GM18951 (cell line): ENCODE measurements around the gene TTLL9.
A peak's percentile ranks its signal among the peaks of the same experiment; 100 is the strongest.

Source experiments
- POLR2A ChIP-seq: IDR thresholded peaks from 4 replicates; pipeline ENCODE4 v1.6.1; 2011; ENCODE audit warnings: mild to moderate bottlenecking; ENCODE audit not compliant: insufficient read length, insufficient read depth; ENCODE audit errors: extremely low read depth
- in situ Hi-C: fragments of 300-500 bp; cut with MboI; formaldehyde crosslinking; loops from one replicate; pipeline ENCODE4 v1.12.0; 2022; ENCODE audit warnings: low sequenced_read_pairs, mixed read lengths, inconsistent platforms; ENCODE audit not compliant: unreplicated experiment

Gene TTLL9

GRCh38 chr20:31864521-31865400 lies 5.7 kb upstream of the TTLL9 start:
- in situ Hi-C loops: no loop called here
- TF ChIP-seq POLR2A: no peak

- no peak for TF ChIP-seq POLR2A
- in situ Hi-C loops: no loop called here
These were observed 4.2 kb upstream of the TTLL9 start for GRCh38 chr20:31866221-31866620.

GRCh38 chr20:31868853-31869672 lies 1.4 kb upstream of the TTLL9 start:
- no peak for TF ChIP-seq POLR2A
- in situ Hi-C loops: no loop called here

GRCh38 chr20:31869673-31869941 lies 827 bp upstream of the TTLL9 start:
- TF ChIP-seq POLR2A: no peak
- in situ Hi-C loops: no loop called here

- in situ Hi-C loops: no loop called here
- no peak for TF ChIP-seq POLR2A
These were observed 538 bp downstream of the TTLL9 start for GRCh38 chr20:31870726-31871617.

GRCh38 chr20:31871618-31871954 lies 1.2 kb downstream of the TTLL9 start:
- in situ Hi-C loops: no loop called here
- no peak for TF ChIP-seq POLR2A

GRCh38 chr20:31872406-31872805 lies 2.0 kb downstream of the TTLL9 start:
- in situ Hi-C loops: no loop called here

GRCh38 chr20:31875671-31876070 lies 5.2 kb downstream of the TTLL9 start:
- TF ChIP-seq POLR2A: no peak
- in situ Hi-C loops: no loop called here

More at GRCh38 chr20:31872406-31872805, 2.0 kb downstream of the TTLL9 start:
- no peak for TF ChIP-seq POLR2A

- no peak for TF ChIP-seq POLR2A
- in situ Hi-C loops: no loop called here
These were observed 7.2 kb downstream of the TTLL9 start for GRCh38 chr20:31877684-31878083.

- in situ Hi-C loops: no loop called here
- TF ChIP-seq POLR2A: peak; percentile 22
These were observed 8.9 kb downstream of the TTLL9 start for GRCh38 chr20:31879143-31879987.

- no peak for TF ChIP-seq POLR2A
- in situ Hi-C loops: no loop called here
These were observed 11.5 kb downstream of the TTLL9 start for GRCh38 chr20:31881945-31882344.

- TF ChIP-seq POLR2A: no peak
- in situ Hi-C loops: no loop called here
These were observed 13.4 kb downstream of the TTLL9 start for GRCh38 chr20:31883829-31884228.
